Vagina (tissue), 2 donors: ENCODE measurements around the gene SLC52A3. TPM values are rescaled to one million over a fixed set of nuclear protein-coding genes. Genes with fewer than 3 reads are reported as not detected.
A peak's percentile ranks its signal among the peaks of the same experiment; 100 is the strongest.

Experiments used
- DNase-seq, 2 donors: peaks; one replicate each; pipeline ENCODE4 v3.0.0-alpha.2; 2017; ENCODE audit errors: extremely low spot score in 2 of 2
- H3K27ac ChIP-seq: fragments of 200-600 bp; sonication (generic); one replicate; pipeline ENCODE4 v1.5.1; 2019
- H3K27me3 ChIP-seq: fragments of 200-600 bp; sonication (generic); one replicate; pipeline ENCODE4 v1.5.1; 2019
- H3K36me3 ChIP-seq, 2 donors: fragments of 200-600 bp; sonication (generic); one replicate each; pipeline ENCODE4 v1.5.1; 2017 to 2019
- H3K4me1 ChIP-seq: fragments of 200-600 bp; sonication (generic); one replicate; pipeline ENCODE4 v1.5.1; 2019
- H3K4me3 ChIP-seq, 2 donors: fragments of 200-600 bp; sonication (generic); 1 replicate in 1 of 2; 2 replicates in 1 of 2; pipeline ENCODE4 v1.5.1; 2016 to 2019
- H3K9me3 ChIP-seq: fragments of 200-600 bp; sonication (generic); one replicate; pipeline ENCODE4 v1.5.1; 2019
- CTCF ChIP-seq, 3 experiments: fragments of 450-650 bp in 2 of 3; fragments of 200-600 bp in 1 of 3; sonication (generic) in 1 of 3; IDR thresholded peaks; one replicate each; pipeline ENCODE4 v1.5.1; 2017 to 2019; ENCODE audit warnings: antibody characterized with exemption in 3 of 3, mild to moderate bottlenecking in 2 of 3, moderate library complexity in 2 of 3
- POLR2A ChIP-seq, 2 donors: fragments of 450-650 bp; IDR thresholded peaks; one replicate each; pipeline ENCODE4 v1.6.1; 2017; ENCODE audit warnings: antibody characterized with exemption in 2 of 2, mild to moderate bottlenecking in 2 of 2, moderate library complexity in 2 of 2
- POLR2AphosphoS5 ChIP-seq, 2 donors: sonication (generic); formaldehyde crosslinking; IDR thresholded peaks; one replicate each; pipeline ENCODE4 v1.9.0; 2017; ENCODE audit warnings: antibody characterized with exemption in 2 of 2, mild to moderate bottlenecking in 2 of 2, low read depth in 1 of 2; ENCODE audit not compliant: insufficient read depth in 1 of 2
- intact Hi-C: fragments of 100-400 bp; cut with DNase I; formaldehyde crosslinking; loops from one replicate; pipeline ENCODE4 v1.15.1; 2023
- total RNA-seq: library from RNA; depleted of rRNA; stranded (reverse); fragments of >200 nt; gene quantifications from one replicate; pipeline ENCODE4 v1.2.3, GENCODE V29; 2016

The SLC52A3 gene
- total RNA-seq, 1 donor from 2014 or later = 1.7 TPM

GRCh38 chr20:741620-742019, 26.7 kb downstream of the SLC52A3 start:
- intact Hi-C loops = no loop called here
- no peak for TF ChIP-seq POLR2AphosphoS5 (IDR thresholded peaks at IDR 0.05; ENCODE audit: insufficient read depth in 1 of 2, low read depth in 1 of 2)
- TF ChIP-seq CTCF (IDR thresholded peaks at IDR 0.05) = no peak
- TF ChIP-seq POLR2A (IDR thresholded peaks at IDR 0.05) = no peak

GRCh38 chr20:740162-740561, 28.1 kb downstream of the SLC52A3 start:
- H3K9me3 ChIP-seq = no peaks in the 10 kb centered on the region
- H3K4me3 ChIP-seq = no peak overlapping the region
- peak in 1 of 2 donors; percentile 10 for TF ChIP-seq POLR2AphosphoS5 (IDR thresholded peaks at IDR 0.05; ENCODE audit: insufficient read depth in 1 of 2, low read depth in 1 of 2)
- no peak for TF ChIP-seq CTCF (IDR thresholded peaks at IDR 0.05)
- H3K4me1 ChIP-seq = no peaks in the 10 kb centered on the region
- intact Hi-C loops = no loop called here
- H3K27ac ChIP-seq = no peak overlapping the region
- H3K36me3 ChIP-seq = no peaks in the 10 kb centered on the region
- H3K27me3 ChIP-seq = no peaks in the 10 kb centered on the region
- no peak for DNase-seq

More at GRCh38 chr20:741620-742019, 26.7 kb downstream of the SLC52A3 start:
- H3K27ac ChIP-seq = no peak overlapping the region
- no peaks in the 10 kb centered on the region for H3K4me1 ChIP-seq
- no peaks in the 10 kb centered on the region for H3K27me3 ChIP-seq
- no peak overlapping the region for H3K4me3 ChIP-seq
- peaks cover 5% of the 10 kb centered on the region for H3K9me3 ChIP-seq
- DNase-seq = no peak
- no peaks in the 10 kb centered on the region for H3K36me3 ChIP-seq

- intact Hi-C loops = loop anchor here (10.0 kb wide), 1 partner anchor 175 kb away; no protein-coding TSS in a partner anchor
- no peak for TF ChIP-seq CTCF (IDR thresholded peaks at IDR 0.05)
- TF ChIP-seq POLR2AphosphoS5 (IDR thresholded peaks at IDR 0.05; ENCODE audit: insufficient read depth in 1 of 2, low read depth in 1 of 2) = no peak
- no peak for TF ChIP-seq POLR2A (IDR thresholded peaks at IDR 0.05)
- H3K4me1 ChIP-seq = no peaks in the 10 kb centered on the region
- no peak for DNase-seq
- H3K27ac ChIP-seq = no peak overlapping the region
- no peaks in the 10 kb centered on the region for H3K36me3 ChIP-seq
- H3K9me3 ChIP-seq = no peaks in the 10 kb centered on the region
- H3K27me3 ChIP-seq = no peaks in the 10 kb centered on the region
- H3K4me3 ChIP-seq = no peak overlapping the region
These were observed 28.6 kb downstream of the SLC52A3 start for GRCh38 chr20:739736-740135.

GRCh38 chr20:733861-734260, 34.4 kb downstream of the SLC52A3 start:
- DNase-seq = no peak
- H3K4me1 ChIP-seq = no peaks in the 10 kb centered on the region
- H3K4me3 ChIP-seq = no peak overlapping the region
- no peaks in the 10 kb centered on the region for H3K27me3 ChIP-seq
- H3K9me3 ChIP-seq = no peaks in the 10 kb centered on the region
- intact Hi-C loops = loop anchor here (10.0 kb wide), 1 partner anchor 169 kb away; no protein-coding TSS in a partner anchor
- no peak overlapping the region for H3K27ac ChIP-seq
- H3K36me3 ChIP-seq = no peaks in the 10 kb centered on the region
- TF ChIP-seq POLR2AphosphoS5 (IDR thresholded peaks at IDR 0.05; ENCODE audit: insufficient read depth in 1 of 2, low read depth in 1 of 2) (no peak), CTCF (IDR thresholded peaks at IDR 0.05) (no peak), POLR2A (IDR thresholded peaks at IDR 0.05) (no peak)

GRCh38 chr20:732727-733126, 35.6 kb downstream of the SLC52A3 start:
- Histone ChIP-seq H3K27ac (no peak overlapping the region), H3K4me1 (peaks cover 10% of the 10 kb centered on the region), H3K4me3 (no peak overlapping the region), H3K27me3 (no peaks in the 10 kb centered on the region), H3K36me3 (no peaks in the 10 kb centered on the region), H3K9me3 (no peaks in the 10 kb centered on the region)
- DNase-seq = no peak
- TF ChIP-seq CTCF (IDR thresholded peaks at IDR 0.05) = no peak
- no peak for TF ChIP-seq POLR2A (IDR thresholded peaks at IDR 0.05)
- no peak for TF ChIP-seq POLR2AphosphoS5 (IDR thresholded peaks at IDR 0.05; ENCODE audit: insufficient read depth in 1 of 2, low read depth in 1 of 2)
- intact Hi-C loops = loop anchor here (10.0 kb wide), 1 partner anchor 168 kb away; no protein-coding TSS in a partner anchor
